GM10248 (cell line): ENCODE data around the gene TMA7B.

ENCODE experiments used
- CTCF ChIA-PET: fragments of 300-600 bp; sonication (Branson Sonifier 250); formaldehyde crosslinking; extraction: SDS; loops from one replicate; lab custom pipeline; 2021; ENCODE audit warnings: antibody characterized with exemption; lab: Yijun Ruan, JAX
- POLR2A ChIA-PET: fragments of 350-650 bp; sonication (Branson Sonifier 250); formaldehyde crosslinking; extraction: SDS; loops from one replicate; lab custom pipeline; 2020; ENCODE audit warnings: antibody characterized with exemption; lab: Yijun Ruan, JAX
- DNase-seq: peaks from one replicate; pipeline ENCODE4 v3.0.0; 2012; ENCODE audit errors: extremely low spot score
- CTCF ChIP-seq: IDR thresholded peaks from 2 replicates; pipeline ENCODE4 v1.5.1; 2012; ENCODE audit warnings: mild to moderate bottlenecking, low read depth; ENCODE audit errors: extremely low read depth, missing control alignments, control extremely low read depth

TMA7B gene

DNA sequence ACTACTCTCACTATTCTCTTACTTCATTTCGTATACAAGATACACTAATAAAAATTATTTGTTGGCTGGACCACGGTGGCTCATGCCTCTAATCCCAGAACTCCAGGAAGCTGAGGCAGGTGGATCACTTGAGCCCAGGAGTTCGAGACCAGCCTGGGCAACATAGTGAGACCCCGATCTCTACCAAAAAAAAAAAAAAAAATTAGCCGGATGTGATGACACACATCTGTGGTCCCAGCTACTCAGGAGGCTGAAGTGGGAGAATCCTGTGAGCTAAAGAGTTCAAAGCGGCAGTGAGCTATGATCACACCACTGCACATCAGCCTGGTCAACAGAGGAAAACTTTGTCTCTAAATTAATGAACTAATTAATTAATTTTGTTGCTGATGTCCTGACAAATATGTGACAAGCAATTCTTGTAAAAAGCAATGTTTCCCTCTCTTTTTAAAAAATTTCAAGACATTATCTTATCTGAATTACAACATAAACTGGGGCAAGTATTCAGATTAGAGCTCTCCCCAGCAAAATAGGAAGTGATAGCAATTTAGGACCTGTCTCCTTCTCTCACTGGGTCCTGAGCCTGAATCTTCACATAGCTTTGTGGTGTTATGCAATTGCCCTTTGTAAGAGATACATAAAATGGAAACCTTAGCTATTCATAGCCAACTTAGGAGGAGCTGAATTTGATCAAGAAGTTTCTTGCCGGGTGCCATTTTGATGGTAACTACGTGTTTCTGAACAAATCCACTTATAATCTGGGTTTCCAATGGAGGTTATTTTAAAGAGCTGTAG, 17.6 kb upstream of the TMA7B start:
- TF ChIP-seq CTCF: no peak
- ChIA-PET POLR2A (interaction anchor here (0.7 kb wide), 1 partner anchor 78 kb away, joined by 3 read pairs; no protein-coding TSS in a partner anchor), CTCF (interaction anchor here (1.0 to 2.5 kb wide), 10 partner anchors 9 to 355 kb away, joined by 3 to 11 read pairs (median 3); no protein-coding TSS in a partner anchor)
- no peak for DNase-seq

GRCh38 chr22:39943337-39943736, 16.9 kb upstream of the TMA7B start:
- ChIA-PET CTCF (interaction anchor here (1.0 to 2.5 kb wide), 7 partner anchors 10 to 354 kb away, joined by 3 to 11 read pairs (median 5); no protein-coding TSS in a partner anchor), POLR2A (no interaction called here)
- TF ChIP-seq CTCF: no peak
- no peak for DNase-seq

GRCh38 chr22:39943953-39944872, 16.0 kb upstream of the TMA7B start:
- CTCF ChIA-PET: interaction anchor here (2.0 to 2.5 kb wide), 2 partner anchors 11 to 22 kb away, joined by 6 to 11 read pairs; no protein-coding TSS in a partner anchor

DNA sequence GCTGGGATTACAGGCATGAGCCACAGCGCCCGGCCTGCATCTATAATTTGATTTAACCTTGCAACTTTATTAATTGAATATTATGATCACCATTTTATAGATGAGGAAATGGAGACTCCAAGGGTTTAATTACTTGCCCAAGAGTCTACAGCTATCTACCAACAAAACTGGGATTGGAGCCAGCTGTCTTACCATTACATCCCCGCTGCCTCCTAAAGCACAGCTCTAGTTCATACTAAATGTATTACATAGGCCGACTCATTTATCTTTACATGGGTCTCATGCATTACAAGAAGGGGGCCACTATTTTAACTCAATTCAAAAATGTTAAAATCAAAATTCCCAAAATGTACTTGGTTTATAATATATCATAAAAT, 14.1 kb upstream of the TMA7B start:
- POLR2A ChIA-PET: no interaction called here
- no peak for TF ChIP-seq CTCF
- CTCF ChIA-PET: interaction anchor here (0.8 to 1.5 kb wide), 4 partner anchors 11 to 411 kb away, joined by 3 to 5 read pairs (median 3); no protein-coding TSS in a partner anchor

More at GRCh38 chr22:39943953-39944872, 16.0 kb upstream of the TMA7B start:
- DNase-seq: no peak
- POLR2A ChIA-PET: no interaction called here
- no peak for TF ChIP-seq CTCF

DNA sequence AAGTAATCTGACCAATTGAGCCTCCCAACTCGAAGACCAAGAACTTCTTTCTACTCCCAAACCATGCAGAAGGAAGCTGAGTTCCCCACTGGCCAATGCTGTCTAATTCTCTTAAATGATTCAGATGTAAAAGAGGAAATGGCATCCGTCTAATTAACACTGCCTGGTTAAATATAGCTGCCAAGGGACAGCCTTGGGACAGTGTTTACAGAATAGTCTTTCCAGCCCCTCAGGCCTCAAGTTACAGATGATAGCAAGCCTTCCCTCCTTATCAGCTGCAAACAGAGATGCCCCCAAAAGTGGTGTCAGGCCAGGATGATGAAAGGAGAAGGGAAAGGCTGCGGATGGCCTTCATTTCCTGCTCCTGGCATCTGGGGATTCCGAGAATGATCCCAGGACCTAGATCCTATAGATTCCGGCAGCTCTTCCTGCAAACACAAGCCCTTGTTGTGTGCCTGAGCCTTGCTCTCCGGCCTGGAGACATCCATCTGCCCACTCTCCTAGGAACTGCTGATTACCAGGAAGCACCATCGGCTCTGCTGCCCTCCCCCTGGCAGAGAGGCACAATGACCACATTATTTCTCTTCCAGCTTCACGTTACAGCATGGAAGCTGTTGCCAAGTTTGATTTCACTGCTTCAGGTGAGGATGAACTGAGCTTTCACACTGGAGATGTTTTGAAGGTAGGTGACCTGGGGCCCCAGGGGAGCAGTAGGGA, 13.5 kb upstream of the TMA7B start:
- CTCF ChIA-PET: interaction anchor here (0.9 to 1.5 kb wide), 3 partner anchors 10 to 78 kb away, joined by 3 to 5 read pairs (median 4); no protein-coding TSS in a partner anchor
- POLR2A ChIA-PET: no interaction called here
- no peak for TF ChIP-seq CTCF
- no peak for DNase-seq

More for the DNA sequence above, 14.1 kb upstream of the TMA7B start:
- DNase-seq: no peak
